Measurements from ENCODE around the gene TMEM54.
"Not testable (repeated sequence)": the region's sequence is repeated elsewhere in the genome, so short reads cannot be mapped to it uniquely, and the experiment has no call there.

TMEM54 gene

DNA sequence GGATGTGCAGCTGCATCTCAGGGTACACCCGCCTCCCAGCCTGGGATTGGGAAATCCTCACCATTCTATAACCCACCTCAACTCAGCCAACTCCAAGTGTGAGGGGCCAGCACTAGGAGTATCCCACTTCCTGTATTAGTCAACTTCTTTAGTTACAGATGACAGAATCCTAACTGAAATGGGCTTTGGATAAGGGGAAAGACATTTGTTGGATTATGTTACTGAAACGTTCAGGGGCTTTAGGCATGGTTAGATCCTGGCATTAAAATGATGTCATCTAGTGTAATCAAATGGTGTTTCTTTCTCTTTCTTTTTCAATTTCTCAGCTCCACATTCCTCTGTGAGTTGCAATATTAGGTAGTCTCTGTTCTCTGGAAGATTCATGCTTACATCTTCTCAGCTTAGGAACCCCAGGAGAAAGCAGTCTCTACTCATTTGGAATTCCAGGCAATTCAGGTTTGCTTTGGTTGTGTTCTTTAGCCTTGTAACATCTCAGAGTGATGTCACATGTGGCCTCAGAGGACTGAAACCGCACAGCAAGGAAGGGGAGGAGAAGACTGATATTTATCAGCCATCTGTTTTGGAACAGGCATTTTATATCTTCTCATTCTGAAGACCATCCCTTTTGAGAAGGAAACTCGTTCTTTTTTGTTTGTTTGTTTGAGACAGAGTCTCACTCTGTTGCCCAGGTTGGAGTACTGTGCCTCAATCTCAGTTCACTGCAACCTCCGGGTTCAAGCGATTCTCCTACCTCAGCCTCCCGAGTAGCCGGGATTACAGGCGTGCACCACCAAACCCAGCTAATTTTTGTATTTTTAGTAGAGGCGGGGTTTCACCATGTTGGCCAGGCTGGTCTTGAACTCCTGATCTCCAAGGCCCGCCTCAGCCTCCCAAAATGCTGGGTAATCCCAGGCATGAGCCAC, 18.9 kb upstream of the TMEM54 start:
- DNase-seq = no peak

DNA sequence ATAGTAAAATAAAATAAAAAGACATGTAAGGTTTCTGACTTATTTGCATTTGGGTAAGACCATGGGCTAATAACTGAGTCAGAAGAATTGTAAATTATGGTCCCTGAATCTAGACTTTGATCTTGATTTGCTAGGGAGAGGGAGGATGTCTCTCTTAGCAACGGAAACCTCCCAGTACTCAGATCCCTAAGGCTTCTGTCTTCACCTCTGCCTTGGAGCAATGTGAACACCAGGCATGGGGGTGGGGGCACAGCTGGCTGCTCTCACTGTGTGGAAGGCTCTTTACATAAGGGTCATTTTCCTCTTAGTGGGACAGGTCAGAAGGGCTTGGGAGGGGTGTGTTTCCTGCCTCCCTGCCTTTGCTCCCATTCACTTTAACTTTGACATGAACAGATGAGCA, 17.0 kb upstream of the TMEM54 start:
- no peak for DNase-seq

DNA sequence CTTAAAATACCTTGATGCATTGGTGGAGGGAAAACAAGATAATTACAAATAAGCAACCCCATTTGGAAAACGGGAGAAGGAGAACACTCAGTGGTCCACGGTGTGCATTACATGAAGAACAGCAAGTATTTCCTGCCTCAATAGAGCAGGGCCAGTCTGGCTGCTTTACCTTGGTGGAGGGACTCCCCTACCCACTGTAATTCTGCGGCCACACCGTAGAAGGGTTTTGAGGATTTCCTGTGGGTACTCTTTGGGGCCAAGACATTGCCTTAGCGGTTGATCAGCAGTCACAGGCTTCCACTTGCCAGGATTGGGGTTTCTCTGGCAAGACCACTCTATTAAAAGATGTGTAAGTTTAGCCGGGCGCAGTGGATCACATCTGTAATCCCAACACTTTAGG, 16.3 kb upstream of the TMEM54 start:
- DNase-seq = no peak

DNA sequence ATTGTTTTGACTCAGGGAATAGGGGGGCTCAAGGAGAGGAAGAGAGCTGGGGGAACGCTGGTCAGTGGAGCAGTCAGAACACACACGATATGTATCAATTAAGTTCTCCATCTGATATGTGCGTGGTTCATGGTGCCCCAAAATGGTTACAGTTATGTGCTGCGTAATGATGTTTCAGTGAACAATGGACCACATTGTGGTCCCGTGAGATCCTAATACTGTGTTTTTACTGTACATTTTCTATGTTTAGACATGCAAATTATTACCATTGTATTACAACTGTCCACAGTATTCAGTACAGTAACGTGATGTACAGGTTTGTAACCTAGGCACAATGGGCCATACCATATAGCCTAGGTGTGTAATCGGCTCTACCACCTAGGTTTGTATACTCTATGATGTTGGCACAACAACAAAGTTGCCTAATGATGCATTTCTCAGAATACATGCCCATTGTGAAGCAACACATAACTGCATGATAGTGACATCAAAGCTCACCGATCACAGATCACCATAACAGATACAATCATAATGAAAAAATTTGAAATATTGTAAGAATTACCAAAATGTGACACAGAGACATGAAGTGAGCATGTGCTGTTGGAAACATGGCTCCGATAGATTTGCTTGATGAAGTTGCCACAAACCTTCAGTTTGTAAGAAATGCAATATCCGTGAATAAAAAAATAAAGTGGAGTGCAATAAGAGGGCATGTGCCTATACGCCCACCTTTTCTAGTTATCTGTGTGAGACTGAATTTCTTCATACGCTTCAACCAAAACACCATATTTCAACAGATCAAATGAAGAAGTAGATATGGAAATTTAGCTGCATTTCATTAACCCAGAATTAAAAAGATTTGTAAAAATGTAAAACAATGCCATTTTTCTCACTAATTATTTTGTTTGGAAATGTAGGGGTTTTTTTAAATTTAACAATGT, 14.8 kb upstream of the TMEM54 start:
- no peak for DNase-seq

DNA sequence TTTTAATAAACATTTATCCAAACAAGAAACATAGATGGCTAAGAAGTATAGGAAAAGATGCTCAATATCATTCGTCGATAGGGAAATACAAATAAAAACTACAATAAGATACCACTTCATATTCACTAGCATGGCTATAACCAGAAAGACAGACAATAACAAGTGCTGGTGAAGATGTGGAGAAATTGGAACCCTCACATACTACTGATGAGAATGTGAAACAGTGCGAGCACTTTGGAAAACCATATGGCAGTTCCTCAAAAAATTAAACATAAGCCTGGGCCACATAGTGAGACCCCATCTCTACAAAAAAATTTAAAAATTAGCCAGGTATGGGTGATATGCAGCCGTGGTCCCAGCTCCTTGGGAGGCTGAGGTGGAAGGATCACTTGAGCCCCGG, 9.1 kb upstream of the TMEM54 start:
- no peak for DNase-seq

DNA sequence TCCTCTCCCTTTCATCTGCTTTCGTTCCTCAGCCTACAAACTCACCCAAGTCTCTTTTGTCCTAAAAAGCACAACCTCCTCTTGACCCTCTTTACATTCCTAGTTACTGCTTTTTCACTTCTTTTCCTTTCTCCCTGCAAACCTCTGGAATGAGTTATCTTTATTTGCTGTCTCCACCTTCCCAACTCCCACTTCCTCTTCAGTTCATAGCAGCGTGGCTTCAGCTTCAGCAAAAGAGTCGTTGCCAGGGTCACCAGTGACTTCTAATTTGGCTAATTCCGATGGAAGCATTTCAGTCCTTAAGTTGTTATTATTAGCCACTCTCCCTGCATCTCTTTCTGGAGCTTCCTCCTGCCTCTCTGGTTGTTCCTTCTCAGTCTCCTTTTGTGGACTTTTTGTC, 6.2 kb upstream of the TMEM54 start:
- DNase-seq = no peak

DNA sequence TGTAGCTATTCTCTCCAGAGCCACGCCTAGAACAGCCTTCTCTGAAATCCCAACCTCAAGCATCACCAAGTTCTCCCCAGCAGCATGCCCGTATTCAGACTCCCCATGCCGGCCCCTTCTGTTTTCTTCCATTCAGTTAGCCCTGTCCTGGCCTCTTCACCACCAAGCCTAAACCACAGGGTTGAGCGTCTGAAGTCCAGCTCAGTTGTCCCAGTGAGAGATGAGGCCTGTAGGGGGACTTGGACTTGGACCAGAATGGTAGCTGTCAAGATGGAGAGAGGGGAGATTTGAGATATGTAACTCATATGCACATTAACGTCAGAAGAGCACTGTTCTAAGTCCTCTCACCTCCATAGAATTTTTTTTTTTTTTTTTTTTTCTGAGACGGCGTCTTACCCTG, 5.5 kb upstream of the TMEM54 start:
- no peak for DNase-seq

DNA sequence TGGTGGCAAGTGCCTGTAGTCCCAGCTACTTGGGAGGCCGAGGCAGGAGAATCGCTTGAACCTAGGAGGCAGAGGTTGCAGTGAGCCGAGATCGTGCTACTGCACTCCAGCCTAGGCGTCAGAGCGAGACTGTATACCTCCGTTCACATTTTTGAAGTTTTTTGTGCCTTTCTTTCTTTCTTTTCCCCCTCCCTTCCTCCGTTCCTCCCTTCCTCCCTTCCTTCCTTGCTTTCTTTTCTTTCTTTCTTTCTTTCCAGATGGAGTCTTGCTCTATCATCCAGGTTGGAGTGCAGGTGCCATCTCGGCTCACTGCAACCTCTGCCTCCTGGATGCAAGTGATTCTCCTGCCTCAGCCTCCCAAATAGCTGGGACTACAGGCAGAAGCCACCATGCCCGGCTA, 4.4 kb upstream of the TMEM54 start:
- DNase-seq = not testable (repeated sequence)

DNA sequence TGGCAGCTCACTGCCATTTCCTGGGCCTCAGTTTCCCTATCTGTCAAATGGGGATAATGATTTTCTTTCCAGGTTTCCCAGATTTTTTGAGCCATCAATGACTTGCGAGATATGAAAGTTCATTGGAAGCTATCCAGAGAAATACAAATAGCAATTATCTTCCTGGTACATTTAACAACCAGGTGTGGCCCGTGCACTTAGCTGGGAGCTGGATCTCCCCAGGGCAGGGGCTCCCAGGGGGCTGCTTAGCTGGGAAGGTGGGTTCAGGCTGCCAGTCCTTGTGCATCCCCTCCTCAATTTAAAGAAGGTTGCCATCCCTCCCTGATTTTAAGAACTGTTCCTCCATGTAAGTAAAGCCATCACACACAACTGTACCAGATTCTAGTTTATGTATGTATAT, 3.6 kb upstream of the TMEM54 start:
- DNase-seq = no peak

DNA sequence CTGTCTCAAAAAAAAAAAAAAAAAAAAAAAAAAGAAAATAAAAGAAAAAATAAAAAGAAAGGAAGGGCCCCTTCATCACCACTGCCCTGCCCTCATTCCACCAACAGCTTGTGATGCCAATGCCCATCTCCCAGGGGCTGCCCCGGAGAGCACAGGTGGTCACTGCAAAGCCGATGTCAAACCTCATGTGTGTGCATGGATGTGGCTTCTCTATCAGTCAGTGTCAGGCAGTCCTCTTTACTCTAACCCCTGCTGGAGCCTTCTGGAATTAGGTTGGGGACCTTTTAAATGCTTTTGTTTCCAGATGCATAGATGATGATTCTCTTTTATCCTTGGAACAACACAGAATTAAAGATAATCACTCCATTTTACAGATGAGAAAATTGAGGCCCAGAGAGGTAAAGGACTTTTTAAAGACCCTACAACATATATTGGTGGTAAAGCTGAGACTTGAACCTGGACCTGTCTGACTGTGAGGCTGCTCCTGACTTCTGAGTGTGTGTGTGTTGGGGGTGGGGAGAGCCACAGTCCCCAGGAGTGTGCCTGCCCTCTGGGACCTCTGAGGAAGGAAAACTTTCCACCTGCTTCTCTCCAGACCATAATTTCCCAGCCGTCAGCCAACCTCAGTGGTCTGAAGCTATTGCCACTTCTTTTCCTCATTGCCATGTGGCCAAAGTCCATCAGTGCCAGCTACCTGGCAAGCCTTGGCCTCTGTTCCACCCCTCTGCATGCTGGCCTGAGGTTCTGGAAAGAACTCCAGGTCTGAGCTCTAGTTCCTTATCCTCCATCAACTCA, 3.0 kb upstream of the TMEM54 start:
- DNase-seq = no peak

DNA sequence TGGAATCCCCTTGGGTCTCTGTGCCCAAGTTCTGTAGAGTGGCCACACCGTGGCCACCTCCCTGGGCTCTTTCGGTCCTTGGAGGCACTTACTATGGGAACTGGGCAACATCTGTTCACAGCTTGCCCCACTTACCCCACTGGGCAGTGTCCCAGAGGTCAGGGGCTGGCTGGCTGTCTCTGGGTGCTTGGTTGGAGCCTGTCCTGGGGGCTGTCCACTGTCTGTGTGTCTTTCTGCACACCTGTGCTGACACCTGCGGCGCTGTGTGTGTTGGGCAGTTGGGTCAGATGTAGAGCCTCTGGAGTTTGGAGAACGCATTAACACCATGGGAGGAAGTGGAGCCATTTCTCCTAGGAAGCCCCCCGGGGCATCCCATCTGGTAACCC, 1.3 kb upstream of the TMEM54 start:
- no peak for DNase-seq

DNA sequence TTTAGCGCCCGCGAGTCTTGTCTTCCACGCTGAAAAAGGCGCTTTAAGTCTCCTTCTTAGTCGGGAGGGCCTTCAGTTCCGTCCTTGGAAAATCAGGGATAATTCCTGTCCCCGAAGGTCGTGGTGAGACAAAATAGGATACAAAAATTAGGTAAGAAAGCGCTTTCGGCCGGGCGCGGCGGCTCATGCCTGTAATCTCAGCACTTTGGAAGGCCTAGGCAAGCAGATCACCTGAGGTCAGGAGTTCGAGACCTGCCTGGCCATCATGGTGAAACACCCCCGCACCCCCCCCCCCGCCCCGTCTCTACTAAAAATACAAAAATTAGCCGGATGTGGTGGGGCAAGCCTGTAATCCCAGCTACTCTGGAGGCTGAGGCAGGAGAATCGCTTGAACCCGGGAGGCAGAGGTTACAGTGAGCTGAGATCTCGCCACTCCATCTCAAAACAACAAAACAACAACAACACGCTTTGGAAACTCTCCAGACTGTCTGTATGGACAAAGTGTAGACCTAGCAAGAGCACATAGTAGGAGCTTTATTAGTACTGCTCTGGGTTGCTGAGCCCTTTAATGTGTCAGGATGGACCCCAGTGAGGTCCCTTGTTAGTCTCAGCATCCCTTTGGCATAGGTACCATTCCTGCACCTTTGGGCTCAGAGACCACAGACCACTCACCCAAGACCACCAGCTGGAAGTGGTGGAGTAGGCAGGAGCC, 790 bp upstream of the TMEM54 start:
- DNase-seq = no peak

DNA sequence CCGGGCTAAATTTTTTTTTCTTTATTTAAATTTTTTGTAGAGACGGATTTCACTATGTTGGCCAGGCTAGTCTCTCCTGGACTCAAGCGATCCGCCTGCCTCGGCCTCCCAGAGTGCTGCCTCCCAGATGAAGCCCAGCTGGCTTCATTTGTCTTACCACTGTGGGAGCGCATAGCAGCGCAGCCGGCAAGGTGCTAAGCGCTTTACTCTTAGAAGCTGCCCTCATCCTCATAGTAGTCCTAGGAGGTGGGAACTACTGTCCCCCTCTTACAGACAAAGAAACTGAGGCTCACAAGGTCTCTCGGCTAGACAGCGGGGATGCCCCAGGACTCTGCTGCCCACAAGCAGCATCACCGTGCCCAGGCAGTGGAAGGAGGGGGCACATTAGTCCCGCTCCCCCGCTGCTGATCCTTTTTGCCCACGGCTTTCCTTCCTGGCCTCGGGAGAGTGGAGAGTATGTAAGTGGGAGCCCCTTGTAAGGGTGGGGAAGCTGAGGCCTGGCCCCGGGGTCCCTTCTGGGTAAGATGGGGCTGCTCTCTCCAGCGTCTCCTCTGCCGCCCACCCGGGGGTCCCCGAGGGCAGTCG, 726 bp downstream of the TMEM54 start:
- DNase-seq = no peak

DNA sequence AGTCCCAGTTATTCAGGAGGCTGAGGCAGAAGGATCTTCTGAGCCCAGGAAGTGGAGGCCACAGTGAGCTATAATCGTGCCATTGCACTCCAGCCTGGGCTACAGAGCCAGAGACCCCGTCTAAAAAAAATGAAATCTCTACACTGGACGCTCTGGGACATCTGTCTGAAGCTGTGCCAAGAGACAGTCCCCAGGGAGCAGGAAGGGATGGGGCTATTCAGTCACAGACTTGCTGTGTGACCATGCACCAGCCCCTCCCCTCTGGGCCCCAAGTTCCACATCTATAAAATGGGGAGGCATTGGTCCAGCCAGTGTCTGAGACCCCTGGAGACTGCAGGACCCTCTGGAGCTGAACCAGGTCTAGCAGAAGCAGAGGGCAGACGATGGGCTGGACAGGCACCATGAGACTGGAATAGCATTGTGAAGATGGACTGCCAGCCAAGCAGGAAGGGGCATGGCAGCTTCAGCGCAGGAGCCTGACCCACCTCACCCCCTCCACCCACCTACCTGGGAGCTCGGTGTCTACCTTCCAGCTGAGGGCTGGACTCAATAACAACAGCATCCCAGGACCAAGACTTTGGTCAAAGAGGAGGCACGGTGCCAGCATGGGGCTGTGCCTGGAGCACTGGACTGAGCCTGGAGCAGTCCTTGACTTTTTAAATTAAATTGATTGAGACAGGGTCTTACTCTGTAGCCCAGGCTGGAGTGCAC, 1.4 kb downstream of the TMEM54 start:
- no peak for DNase-seq

DNA sequence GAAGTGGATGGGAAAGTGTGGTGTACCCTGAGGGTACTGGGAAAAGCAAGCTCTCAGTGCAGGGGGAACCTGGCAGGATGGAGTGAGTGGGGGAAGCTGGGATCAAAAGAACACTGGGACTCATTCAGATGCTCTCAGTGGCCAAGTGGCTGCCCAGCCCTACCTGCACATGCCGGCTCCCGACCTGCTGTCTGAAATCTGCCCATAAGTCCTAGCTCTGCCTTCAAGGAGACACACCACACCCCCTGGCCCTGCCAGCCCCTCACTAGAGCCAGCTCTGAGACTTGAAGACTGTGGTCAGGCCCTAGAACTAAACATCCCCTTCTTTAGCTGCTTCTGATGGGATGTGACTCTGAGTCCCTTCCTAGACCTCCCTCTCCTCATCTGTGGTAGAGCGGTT, 2.2 kb downstream of the TMEM54 start:
- DNase-seq = no peak

DNA sequence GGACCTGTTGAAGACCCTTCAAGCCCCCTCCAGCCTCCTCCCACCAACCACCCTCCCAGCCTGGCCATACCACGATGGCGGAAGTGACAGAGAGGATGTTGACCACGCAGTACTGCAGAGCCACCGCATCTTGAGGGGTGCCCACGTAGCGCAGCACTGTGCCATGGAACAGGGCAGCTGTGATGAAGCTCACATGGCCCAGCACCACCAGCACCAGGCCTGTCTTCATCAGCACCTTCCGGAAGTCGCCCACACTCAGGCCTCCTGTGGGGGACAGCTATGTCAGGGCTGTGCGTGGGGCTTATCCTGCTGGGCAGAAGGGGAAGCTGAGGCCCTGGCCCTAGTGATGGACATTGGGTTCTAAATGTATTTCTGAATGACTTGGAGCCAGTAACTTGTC, 3.1 kb downstream of the TMEM54 start:
- no peak for DNase-seq

DNA sequence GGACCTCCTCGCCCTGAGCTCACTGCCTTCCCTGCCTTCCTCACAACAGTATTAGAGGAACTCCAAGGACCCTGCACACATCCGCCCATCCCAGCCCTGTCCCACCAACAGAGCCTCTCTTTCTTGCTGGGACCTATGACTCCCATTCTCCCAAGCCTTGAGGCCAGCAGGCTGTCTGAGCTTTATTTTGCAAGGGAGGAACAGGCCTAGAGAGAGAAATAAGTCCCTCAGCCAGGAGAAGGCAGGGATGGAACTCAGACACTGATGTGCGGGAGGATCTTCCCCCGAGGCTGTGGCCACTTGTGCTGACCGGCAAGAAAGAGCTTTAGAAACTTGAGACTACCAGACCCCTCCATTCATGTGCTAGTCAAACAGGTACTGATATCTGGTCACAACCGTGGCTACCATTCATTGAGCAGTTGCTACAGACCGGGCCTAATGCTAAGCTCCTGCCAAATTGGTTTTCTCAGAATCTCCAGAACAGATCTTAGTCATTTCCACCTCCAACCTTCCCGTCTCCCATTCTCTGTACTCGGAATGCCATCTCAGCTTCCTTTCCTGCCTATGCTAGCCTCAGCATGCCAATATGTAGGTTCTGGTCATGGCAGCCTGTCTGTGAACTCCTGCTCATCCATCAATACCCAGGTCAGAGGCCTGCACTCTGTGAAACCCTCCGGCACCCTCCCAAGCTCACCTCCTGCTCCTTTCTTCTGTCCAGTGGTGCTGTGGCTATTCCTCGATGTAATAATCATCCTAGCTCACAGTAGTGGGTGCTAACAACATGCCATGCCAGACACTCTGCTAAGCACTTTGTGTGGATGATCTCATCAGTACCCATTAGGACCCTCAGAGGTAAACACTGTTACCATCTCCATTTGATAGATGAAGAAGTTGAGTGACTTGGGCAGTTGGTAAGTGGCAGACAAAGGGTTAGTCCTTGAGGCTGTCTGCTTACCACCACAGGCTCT, 3.8 kb downstream of the TMEM54 start:
- DNase-seq = no peak

DNA sequence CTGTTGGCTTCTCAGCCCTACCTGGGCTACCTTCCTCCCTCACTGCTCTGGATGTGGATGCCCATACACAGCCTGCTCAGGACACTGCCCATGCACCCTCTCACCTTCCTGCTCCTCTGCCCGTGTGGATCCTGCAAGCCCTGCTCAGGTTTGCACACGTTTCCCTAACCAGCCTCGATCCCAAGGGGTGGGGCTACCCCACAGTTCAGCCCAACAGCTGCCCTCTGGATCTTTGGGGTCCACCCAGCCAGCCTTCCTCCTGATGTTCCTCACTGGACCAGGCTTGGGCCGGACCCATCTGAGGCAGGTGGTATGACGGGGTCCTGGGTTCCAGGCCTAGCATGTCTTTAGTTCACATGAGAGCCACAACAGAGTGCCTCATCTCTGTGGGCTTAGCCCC, 4.7 kb downstream of the TMEM54 start:
- DNase-seq = no peak

Data from right kidney (tissue), 1 donor.